ENCODE measurements around the gene HPN.
"Not testable (repeated sequence)": the region's sequence is repeated elsewhere in the genome, so short reads cannot be mapped to it uniquely, and the experiment has no call there.

Gene HPN

GRCh38 chr19:35044317-35045117 lies 3.0 kb downstream of the HPN start:
- DNase-seq = peak; percentile 76

- peak; percentile 61 for DNase-seq
These were observed 4.3 kb downstream of the HPN start for GRCh38 chr19:35045667-35046300.

- DNase-seq = no peak
These were observed 4.9 kb downstream of the HPN start for GRCh38 chr19:35046461-35046860.

- DNase-seq = no peak
These were observed 7.4 kb downstream of the HPN start for GRCh38 chr19:35048911-35049411.

- no peak for DNase-seq
These were observed 7.9 kb downstream of the HPN start for GRCh38 chr19:35049456-35049855.

- DNase-seq = not testable (repeated sequence)
These were observed 9.1 kb downstream of the HPN start for GRCh38 chr19:35050662-35051061.

GRCh38 chr19:35051268-35051667 lies 9.7 kb downstream of the HPN start:
- not testable (repeated sequence) for DNase-seq

- no peak for DNase-seq
These were observed 10.3 kb downstream of the HPN start for GRCh38 chr19:35051796-35052195.

- DNase-seq = no peak
These were observed 11.2 kb downstream of the HPN start for GRCh38 chr19:35052599-35053190.

GRCh38 chr19:35053667-35054293 lies 12.3 kb downstream of the HPN start:
- DNase-seq = no peak

GRCh38 chr19:35054626-35055025 lies 13.1 kb downstream of the HPN start:
- DNase-seq = no peak

GRCh38 chr19:35055715-35056179 lies 14.2 kb downstream of the HPN start:
- DNase-seq = peak; percentile 82

GRCh38 chr19:35056513-35057063 lies 15.1 kb downstream of the HPN start:
- DNase-seq = no peak

- no peak for DNase-seq
These were observed 16.8 kb downstream of the HPN start for GRCh38 chr19:35058370-35058769.

GRCh38 chr19:35059006-35059798 lies 17.7 kb downstream of the HPN start:
- DNase-seq = no peak

- no peak for DNase-seq
These were observed 18.2 kb downstream of the HPN start for GRCh38 chr19:35059799-35060091.

- no peak for DNase-seq
These were observed 18.8 kb downstream of the HPN start for GRCh38 chr19:35060160-35060855.

- no peak for DNase-seq
These were observed 20.3 kb downstream of the HPN start for GRCh38 chr19:35061583-35062373.

GRCh38 chr19:35062942-35063341 lies 21.4 kb downstream of the HPN start:
- no peak for DNase-seq

- no peak for DNase-seq
These were observed 22.7 kb downstream of the HPN start for GRCh38 chr19:35063940-35064818.
